IMR-90 (cell line): ENCODE measurements around the gene PTPRC. TPM values are rescaled to one million over a fixed set of nuclear protein-coding genes. Genes with fewer than 3 reads are reported as not detected.

Experiments
- ATAC-seq: fragments of 200-7000 bp; cut with Tn5 transposase; 2 replicates; pipeline ENCODE4 v1.9.1; 2020; ENCODE audit warnings: low read depth, mild to moderate bottlenecking, moderate library complexity
- BruUV-seq: library from RNA; stranded (reverse); fragments of 400-500 nt; replicated peaks from 2 replicates; lab custom pipeline; 2021; lab: Mats Ljungman, UMichigan
- CTCF ChIA-PET: fragments of 300-600 bp; formaldehyde crosslinking; extraction: SDS; loops from one replicate; lab custom pipeline; 2021; ENCODE audit warnings: antibody characterized with exemption; lab: Yijun Ruan, JAX
- POLR2A ChIA-PET: fragments of 300-600 bp; sonication (Branson Sonifier 250); formaldehyde crosslinking; loops from one replicate; lab custom pipeline; 2022; ENCODE audit warnings: antibody characterized with exemption; ENCODE audit not compliant: unreplicated experiment; lab: Charles Lee
- DNase-seq: peaks from one replicate; pipeline ENCODE4 v3.0.0; 2013
- H2AFZ ChIP-seq: replicated peaks from 2 replicates; pipeline ENCODE3; 2013; ENCODE audit warnings: low read length, mild to moderate bottlenecking; ENCODE audit not compliant: poor library complexity
- H2AK5ac ChIP-seq: 2 replicates; pipeline ENCODE4 v1.6.1; 2013; ENCODE audit warnings: low read depth, low read length, inconsistent platforms
- H2AK9ac ChIP-seq: replicated peaks from 2 replicates; pipeline ENCODE3; 2013; ENCODE audit warnings: mild to moderate bottlenecking, low read depth, low read length, moderate library complexity; ENCODE audit not compliant: poor library complexity
- H2BK120ac ChIP-seq: 2 replicates; pipeline ENCODE4 v1.6.1; 2013; ENCODE audit warnings: low read depth, low read length, inconsistent platforms
- H2BK15ac ChIP-seq: 3 replicates; pipeline ENCODE4 v1.6.1; 2013; ENCODE audit warnings: low read depth, low read length, inconsistent platforms
- H2BK20ac ChIP-seq: 2 replicates; pipeline ENCODE4 v1.6.1; 2013; ENCODE audit warnings: low read depth, mild to moderate bottlenecking, inconsistent platforms, low read length, moderate library complexity
- H2BK5ac ChIP-seq: 2 replicates; pipeline ENCODE4 v1.6.1; 2013; ENCODE audit warnings: mild to moderate bottlenecking, low read depth, low read length, inconsistent platforms; ENCODE audit not compliant: poor library complexity, severe bottlenecking
- H3K14ac ChIP-seq: replicated peaks from 2 replicates; pipeline ENCODE4 v1.6.1; 2013; ENCODE audit warnings: low read depth, low read length, inconsistent platforms
- H3K18ac ChIP-seq: 2 replicates; pipeline ENCODE4 v1.6.1; 2013; ENCODE audit warnings: low read depth, low read length, control low read depth
- H3K23ac ChIP-seq: 2 replicates; pipeline ENCODE4 v1.6.1; 2013; ENCODE audit warnings: low read depth, low read length, inconsistent platforms
- H3K27ac ChIP-seq: 2 replicates; pipeline ENCODE4 v1.5.1; 2013; ENCODE audit warnings: mild to moderate bottlenecking, control low read depth, low read length; ENCODE audit not compliant: insufficient read depth
- H3K27me3 ChIP-seq: 2 replicates; pipeline ENCODE4 v1.6.1; 2013; ENCODE audit warnings: low read length; ENCODE audit not compliant: control insufficient read depth, insufficient read depth
- H3K36me3 ChIP-seq: 2 replicates; pipeline ENCODE4 v1.6.1; 2013; ENCODE audit warnings: low read length, mixed read lengths; ENCODE audit not compliant: control insufficient read depth, insufficient read depth
- H3K4ac ChIP-seq: 2 replicates; pipeline ENCODE4 v1.6.1; 2013; ENCODE audit warnings: low read depth, low read length, inconsistent platforms
- H3K4me1 ChIP-seq: 2 replicates; pipeline ENCODE4 v1.6.1; 2013; ENCODE audit warnings: low read length, mixed read lengths; ENCODE audit not compliant: control insufficient read depth, insufficient read depth
- H3K4me2 ChIP-seq: 2 replicates; pipeline ENCODE4 v1.6.1; 2013; ENCODE audit warnings: low read depth, mild to moderate bottlenecking, control low read depth, low read length, moderate library complexity
- H3K4me3 ChIP-seq: 2 replicates; pipeline ENCODE4 v1.5.1; 2013; ENCODE audit warnings: low read depth, mild to moderate bottlenecking, control low read depth, low read length, moderate library complexity; ENCODE audit not compliant: insufficient read depth
- H3K56ac ChIP-seq: 2 replicates; pipeline ENCODE4 v1.6.1; 2013; ENCODE audit warnings: low read length, inconsistent platforms; ENCODE audit not compliant: insufficient read depth; ENCODE audit errors: extremely low read depth
- H3K79me1 ChIP-seq, 2 experiments: 2 replicates each; pipeline ENCODE4 v1.6.1; 2013; ENCODE audit warnings: low read length in 2 of 2, inconsistent platforms in 1 of 2, low read depth in 1 of 2
- H3K9ac ChIP-seq: 2 replicates; pipeline ENCODE4 v1.6.1; 2013; ENCODE audit warnings: low read depth, low read length, control low read depth
- H3K9me1 ChIP-seq: 2 replicates; pipeline ENCODE4 v1.6.1; 2013; ENCODE audit warnings: low read length, inconsistent platforms; ENCODE audit not compliant: insufficient read depth
- H3K9me3 ChIP-seq: 2 replicates; pipeline ENCODE4 v1.6.1; 2013; ENCODE audit warnings: low read length; ENCODE audit not compliant: control insufficient read depth, insufficient read depth
- H4K20me1 ChIP-seq: 2 replicates; pipeline ENCODE4 v1.6.1; 2013; ENCODE audit warnings: low read length, inconsistent platforms; ENCODE audit not compliant: insufficient read depth
- H4K5ac ChIP-seq: 2 replicates; pipeline ENCODE4 v1.6.1; 2013; ENCODE audit warnings: mild to moderate bottlenecking, low read depth, low read length, control low read depth
- H4K8ac ChIP-seq, 2 experiments: 2 replicates each; pipeline ENCODE4 v1.6.1; 2013; ENCODE audit warnings: low read depth in 2 of 2, low read length in 2 of 2, control low read depth in 1 of 2, inconsistent platforms in 1 of 2
- H4K91ac ChIP-seq: 2 replicates; pipeline ENCODE4 v1.6.1; 2013; ENCODE audit warnings: low read depth, low read length, inconsistent platforms; ENCODE audit not compliant: insufficient read depth
- BHLHE40 ChIP-seq: fragments of 150-350 bp; IDR thresholded peaks from 2 replicates; pipeline ENCODE4 v1.6.1; 2016; ENCODE audit warnings: mild to moderate bottlenecking, low read depth, low read length
- CEBPB ChIP-seq: IDR thresholded peaks from 2 replicates; pipeline ENCODE4 v1.6.1; 2012; ENCODE audit warnings: low read depth, low read length, improper control_type of control experiment
- CHD1 ChIP-seq: IDR thresholded peaks from 2 replicates; pipeline ENCODE4 v1.6.1; 2012; ENCODE audit warnings: low read depth, low read length, improper control_type of control experiment
- CTCF ChIP-seq: conservative IDR thresholded peaks from 2 replicates; pipeline ENCODE4 v1.5.1; 2012; ENCODE audit warnings: mild to moderate bottlenecking, low read depth, low read length, improper control_type of control experiment
- MAFK ChIP-seq: IDR thresholded peaks from 2 replicates; pipeline ENCODE4 v1.6.1; 2012; ENCODE audit warnings: low read depth, low read length, improper control_type of control experiment
- MAZ ChIP-seq: IDR thresholded peaks from 2 replicates; pipeline ENCODE4 v1.6.1; 2012; ENCODE audit warnings: low read depth, mild to moderate bottlenecking, low read length, improper control_type of control experiment, moderate library complexity, borderline replicate concordance
- MXI1 ChIP-seq: IDR thresholded peaks from 2 replicates; pipeline ENCODE4 v1.6.1; 2012; ENCODE audit warnings: low read depth, mild to moderate bottlenecking, low read length, moderate library complexity, borderline replicate concordance
- NFE2L2 ChIP-seq: fragments of 150-350 bp; IDR thresholded peaks from 2 replicates; pipeline ENCODE4 v1.6.1; 2016; ENCODE audit warnings: low read depth, mild to moderate bottlenecking, low read length
- POLR2A ChIP-seq: IDR thresholded peaks from 2 replicates; pipeline ENCODE4 v1.6.1; 2012; ENCODE audit warnings: mild to moderate bottlenecking, low read depth, low read length
- RAD21 ChIP-seq: IDR thresholded peaks from 2 replicates; pipeline ENCODE4 v1.6.1; 2012; ENCODE audit warnings: low read length, improper control_type of control experiment
- RCOR1 ChIP-seq: IDR thresholded peaks from 2 replicates; pipeline ENCODE4 v1.6.1; 2012; ENCODE audit warnings: mild to moderate bottlenecking, low read length, improper control_type of control experiment; ENCODE audit not compliant: insufficient replicate concordance
- RFX5 ChIP-seq: IDR thresholded peaks from 2 replicates; pipeline ENCODE4 v1.8.0; 2012; ENCODE audit warnings: low read depth, mild to moderate bottlenecking, low read length, moderate library complexity
- SMC3 ChIP-seq: fragments of 150-350 bp; IDR thresholded peaks from 2 replicates; pipeline ENCODE4 v1.6.1; 2016; ENCODE audit warnings: low read depth, mild to moderate bottlenecking, antibody characterized with exemption, low read length, moderate library complexity
- dilution Hi-C: fragments of 300-500 bp; cut with HindIII; formaldehyde crosslinking; loops from one replicate; pipeline ENCODE4 v1.14.3; 2018; ENCODE audit warnings: low sequenced_read_pairs; ENCODE audit not compliant: unreplicated experiment
- in situ Hi-C: fragments of 300-500 bp; cut with MboI; formaldehyde crosslinking; loops from 3 replicates; pipeline ENCODE4 v1.14.3; 2019; ENCODE audit warnings: low sequenced_read_pairs, inconsistent platforms, mixed read lengths
- intact Hi-C: fragments of 100-400 bp; cut with micrococcal nuclease; formaldehyde crosslinking; loops from 2 replicates; pipeline ENCODE4 v1.10.0; 2022
- polyA plus RNA-seq, 3 experiments: library from polyadenylated mRNA; depleted of rRNA; stranded (reverse); fragments of >200 nt; gene quantifications; 2 replicates each; pipeline ENCODE4 v1.2.3, GENCODE V29; 2012; ENCODE audit warnings: low replicate concordance in 1 of 3
- total RNA-seq: library from RNA; depleted of rRNA; stranded (reverse); fragments of >200 nt; gene quantifications from 2 replicates; pipeline ENCODE4 v1.2.3, GENCODE V29; 2012
- TF ChIP-seq, protein P1 (sequence below): fragments of 150-350 bp; IDR thresholded peaks from 2 replicates; pipeline ENCODE4 v1.6.1; 2017; ENCODE audit warnings: mild to moderate bottlenecking, antibody characterized with exemption, low read length, low read depth
- TF ChIP-seq, protein P2 (sequence below): fragments of 150-350 bp; IDR thresholded peaks from 2 replicates; pipeline ENCODE4 v1.6.1; 2016; ENCODE audit warnings: low read depth, mild to moderate bottlenecking, low read length, moderate library complexity, borderline replicate concordance

PTPRC gene
- total and polyA plus RNA-seq, 2 of the 4 experiments (the other 2 are of a cell fraction): not detected

DNA sequence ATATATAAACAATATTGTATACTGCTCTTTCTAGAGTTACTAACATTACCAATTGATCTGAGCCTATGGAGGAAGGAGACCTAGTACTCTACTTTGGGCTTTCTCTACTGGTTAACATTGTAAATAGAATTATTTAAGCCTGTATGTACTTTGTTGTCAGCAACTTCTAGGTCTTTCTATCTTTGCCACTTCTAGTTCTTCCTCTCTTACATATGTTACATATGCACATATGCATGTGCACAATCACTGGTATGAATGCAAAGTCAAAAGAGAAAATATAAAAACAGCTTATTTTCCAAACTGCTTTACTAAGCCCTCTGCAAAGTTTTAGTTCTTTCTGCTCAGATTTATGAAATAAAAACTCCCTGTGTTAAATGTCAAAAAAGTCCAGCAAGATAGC is 84.3 kb downstream of the PTPRC start:
- H4K8ac ChIP-seq: no peak overlapping the region
- no peak overlapping the region for H3K56ac ChIP-seq
- no peak overlapping the region for H3K27ac ChIP-seq
- no peaks in the 10 kb centered on the region for H3K27me3 ChIP-seq
- no peak overlapping the region for H3K9ac ChIP-seq
- no peak overlapping the region for H4K91ac ChIP-seq
- H4K20me1 ChIP-seq: no peaks in the 10 kb centered on the region
- BruUV-seq: no TSS peak
- dilution Hi-C loops (no loop called here), in situ Hi-C loops (no loop called here), intact Hi-C loops (no loop called here)
- no peak overlapping the region for H3K14ac ChIP-seq
- no peaks in the 10 kb centered on the region for H3K79me1 ChIP-seq
- no peak for TF ChIP-seq SMC3
- TF ChIP-seq BHLHE40: no peak
- TF ChIP-seq MAZ: no peak
- TF ChIP-seq RFX5: no peak
- TF ChIP-seq, protein P1, sequence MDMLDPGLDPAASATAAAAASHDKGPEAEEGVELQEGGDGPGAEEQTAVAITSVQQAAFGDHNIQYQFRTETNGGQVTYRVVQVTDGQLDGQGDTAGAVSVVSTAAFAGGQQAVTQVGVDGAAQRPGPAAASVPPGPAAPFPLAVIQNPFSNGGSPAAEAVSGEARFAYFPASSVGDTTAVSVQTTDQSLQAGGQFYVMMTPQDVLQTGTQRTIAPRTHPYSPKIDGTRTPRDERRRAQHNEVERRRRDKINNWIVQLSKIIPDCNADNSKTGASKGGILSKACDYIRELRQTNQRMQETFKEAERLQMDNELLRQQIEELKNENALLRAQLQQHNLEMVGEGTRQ: no peak
- TF ChIP-seq CHD1: no peak
- no peak for TF ChIP-seq MXI1
- TF ChIP-seq CEBPB: no peak
- no peak for TF ChIP-seq CTCF
- TF ChIP-seq RAD21: no peak
- no peak for TF ChIP-seq MAFK
- no peak for TF ChIP-seq POLR2A
- TF ChIP-seq RCOR1: no peak
- TF ChIP-seq, protein P2, sequence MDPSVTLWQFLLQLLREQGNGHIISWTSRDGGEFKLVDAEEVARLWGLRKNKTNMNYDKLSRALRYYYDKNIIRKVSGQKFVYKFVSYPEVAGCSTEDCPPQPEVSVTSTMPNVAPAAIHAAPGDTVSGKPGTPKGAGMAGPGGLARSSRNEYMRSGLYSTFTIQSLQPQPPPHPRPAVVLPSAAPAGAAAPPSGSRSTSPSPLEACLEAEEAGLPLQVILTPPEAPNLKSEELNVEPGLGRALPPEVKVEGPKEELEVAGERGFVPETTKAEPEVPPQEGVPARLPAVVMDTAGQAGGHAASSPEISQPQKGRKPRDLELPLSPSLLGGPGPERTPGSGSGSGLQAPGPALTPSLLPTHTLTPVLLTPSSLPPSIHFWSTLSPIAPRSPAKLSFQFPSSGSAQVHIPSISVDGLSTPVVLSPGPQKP: no peak
- no peak for TF ChIP-seq NFE2L2
- H3K9me3 ChIP-seq: no peaks in the 10 kb centered on the region
- H2BK15ac ChIP-seq: no peak overlapping the region
- H3K23ac ChIP-seq: no peak overlapping the region
- no peak overlapping the region for H2AFZ ChIP-seq
- DNase-seq: no peak
- no peak overlapping the region for H3K4ac ChIP-seq
- H3K4me3 ChIP-seq: no peak overlapping the region
- ChIA-PET CTCF (no interaction called here), POLR2A (no interaction called here)
- H3K18ac ChIP-seq: no peak overlapping the region
- no peak overlapping the region for H4K5ac ChIP-seq
- no peaks in the 10 kb centered on the region for H3K36me3 ChIP-seq
- no peak overlapping the region for H2BK5ac ChIP-seq
- no peaks in the 10 kb centered on the region for H3K9me1 ChIP-seq
- no peak overlapping the region for H2BK20ac ChIP-seq
- no peak overlapping the region for H2BK120ac ChIP-seq
- no peaks in the 10 kb centered on the region for H3K4me1 ChIP-seq
- no peak for ATAC-seq
- H2AK5ac ChIP-seq: no peak overlapping the region
- H2AK9ac ChIP-seq: no peak overlapping the region
- no peak overlapping the region for H3K4me2 ChIP-seq
